ENCODE measurements around the gene PSMD3. TPM values are rescaled to one million over a fixed set of nuclear protein-coding genes. Genes with fewer than 3 reads are reported as not detected.

PSMD3 gene
- polyA plus RNA-seq, 1 experiment: 104 TPM

- Histone ChIP-seq H3K4me3 (ENCODE audit: low read depth, low read length) (no peak overlapping the region), H3K36me3 (ENCODE audit: control insufficient read depth, insufficient read depth, low read length) (peaks cover 12% of the 10 kb centered on the region), H3K27me3 (ENCODE audit: control insufficient read depth, insufficient read depth, low read length) (no peaks in the 10 kb centered on the region)
- no peak for TF ChIP-seq CTCF (IDR thresholded peaks at IDR 0.05; ENCODE audit: insufficient read depth, low read depth, low read length)
- ChIA-PET POLR2A (no interaction called here), CTCF (interaction anchor here (0.6 to 5.0 kb wide), 15 partner anchors 11 to 266 kb away, joined by 3 to 133 read pairs (median 7); partner anchors contain the start of genes CSF3 and MED24)
- DNase-seq (ENCODE audit: low read depth): no peak
Measured at GRCh38 chr17:40025991-40026815, 45.6 kb downstream of the PSMD3 start.

- no peaks in the 10 kb centered on the region for H3K27me3 ChIP-seq (ENCODE audit: control insufficient read depth, insufficient read depth, low read length)
- peak; percentile 89 for TF ChIP-seq CTCF (IDR thresholded peaks at IDR 0.05; ENCODE audit: insufficient read depth, low read depth, low read length)
- CTCF ChIA-PET: interaction anchor here (0.6 to 5.0 kb wide), 30 partner anchors 10 to 331 kb away, joined by 3 to 133 read pairs (median 4); partner anchors contain the start of genes CSF3 and MED24
- POLR2A ChIA-PET: interaction anchor here (1.0 kb wide), 1 partner anchor 72 kb away, joined by 9 read pairs; no protein-coding TSS in a partner anchor
- DNase-seq (ENCODE audit: low read depth): no peak
- H3K36me3 ChIP-seq (ENCODE audit: control insufficient read depth, insufficient read depth, low read length): peaks cover 17% of the 10 kb centered on the region
- no peak overlapping the region for H3K4me3 ChIP-seq (ENCODE audit: low read depth, low read length)
Measured at GRCh38 chr17:40026816-40027613, 46.4 kb downstream of the PSMD3 start.

GRCh38 chr17:40027614-40028012 lies 47.0 kb downstream of the PSMD3 start:
- TF ChIP-seq CTCF (IDR thresholded peaks at IDR 0.05; ENCODE audit: insufficient read depth, low read depth, low read length): no peak
- no peak for DNase-seq (ENCODE audit: low read depth)
- Histone ChIP-seq H3K4me3 (ENCODE audit: low read depth, low read length) (no peak overlapping the region), H3K36me3 (ENCODE audit: control insufficient read depth, insufficient read depth, low read length) (peaks cover 17% of the 10 kb centered on the region), H3K27me3 (ENCODE audit: control insufficient read depth, insufficient read depth, low read length) (no peaks in the 10 kb centered on the region)
- POLR2A ChIA-PET: interaction anchor here (1.0 kb wide), 1 partner anchor 71 kb away, joined by 9 read pairs; no protein-coding TSS in a partner anchor
- CTCF ChIA-PET: interaction anchor here (0.6 to 5.0 kb wide), 27 partner anchors 10 to 521 kb away, joined by 3 to 133 read pairs (median 5); partner anchors contain the start of genes CSF3, MED24 and PSMD3

GRCh38 chr17:40028595-40028994 lies 48.0 kb downstream of the PSMD3 start:
- CTCF ChIA-PET: interaction anchor here (1.2 to 5.0 kb wide), 10 partner anchors 8 to 163 kb away, joined by 4 to 133 read pairs (median 7); partner anchors contain the start of gene CSF3
- no peak for DNase-seq (ENCODE audit: low read depth)
- TF ChIP-seq CTCF (IDR thresholded peaks at IDR 0.05; ENCODE audit: insufficient read depth, low read depth, low read length): no peak
- POLR2A ChIA-PET: no interaction called here
- Histone ChIP-seq H3K27me3 (ENCODE audit: control insufficient read depth, insufficient read depth, low read length) (no peaks in the 10 kb centered on the region), H3K4me3 (ENCODE audit: low read depth, low read length) (no peak overlapping the region), H3K36me3 (ENCODE audit: control insufficient read depth, insufficient read depth, low read length) (peaks cover 22% of the 10 kb centered on the region)
